Stimulated activated CD8-positive, alpha-beta memory T cell treated with anti-CD3 and anti-CD28 coated beads, Interleukin-2, amount 100 ng/mL, for 1 hour (primary cell): ENCODE results near the gene HDGFL3.

Source experiments
- DNase-seq, 2 donors: peaks; one replicate each; pipeline ENCODE4 v3.0.0-alpha.2; 2020; ENCODE audit warnings: low read depth in 2 of 2

HDGFL3 gene

DNA sequence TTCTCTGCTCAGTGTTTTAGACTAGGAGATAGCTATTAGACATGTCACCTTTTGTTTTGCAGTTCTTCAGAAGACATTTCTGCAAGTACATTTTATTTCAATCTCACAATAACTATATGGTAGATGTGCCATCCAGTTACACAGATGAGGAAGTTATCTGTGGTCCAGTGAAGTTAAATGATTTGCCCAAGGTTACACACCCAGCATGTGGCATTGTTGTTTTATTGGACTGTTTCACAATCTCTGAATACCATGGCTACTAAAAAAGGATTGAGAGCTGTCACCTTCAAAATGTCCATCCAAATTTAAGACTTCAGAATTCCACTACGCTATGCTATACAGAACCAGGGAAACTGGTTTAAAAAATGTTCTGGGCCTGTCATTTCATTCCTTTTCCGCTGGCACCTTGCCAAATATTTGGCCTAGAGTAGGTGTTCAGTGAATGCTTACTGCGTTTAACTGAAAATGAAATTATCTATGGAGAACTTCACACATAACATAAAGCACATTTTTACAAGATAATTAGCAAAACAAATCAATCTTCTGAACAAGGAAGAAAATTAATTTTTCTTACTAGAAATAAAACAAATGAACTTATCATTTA lies 80.0 kb downstream of the HDGFL3 start:
- no peak for DNase-seq

DNA sequence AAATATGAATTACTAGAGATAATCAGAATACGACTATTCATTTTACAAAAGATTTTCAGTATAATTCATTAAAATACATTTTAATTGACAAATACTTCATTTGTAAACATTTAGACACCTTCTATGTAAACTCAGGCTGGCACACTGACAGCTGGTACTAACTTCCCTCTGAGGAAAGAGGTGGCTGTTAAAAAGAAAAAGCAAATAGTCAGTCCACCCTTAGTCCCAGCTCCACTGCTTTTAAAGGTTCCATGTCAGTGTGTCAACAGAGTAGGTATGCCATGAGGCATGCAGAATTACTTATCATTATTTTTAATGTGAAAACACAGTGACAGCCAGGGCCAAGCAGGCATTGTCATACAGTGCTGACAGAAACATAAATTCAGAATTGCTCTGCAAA lies 84.1 kb downstream of the HDGFL3 start:
- DNase-seq: no peak

DNA sequence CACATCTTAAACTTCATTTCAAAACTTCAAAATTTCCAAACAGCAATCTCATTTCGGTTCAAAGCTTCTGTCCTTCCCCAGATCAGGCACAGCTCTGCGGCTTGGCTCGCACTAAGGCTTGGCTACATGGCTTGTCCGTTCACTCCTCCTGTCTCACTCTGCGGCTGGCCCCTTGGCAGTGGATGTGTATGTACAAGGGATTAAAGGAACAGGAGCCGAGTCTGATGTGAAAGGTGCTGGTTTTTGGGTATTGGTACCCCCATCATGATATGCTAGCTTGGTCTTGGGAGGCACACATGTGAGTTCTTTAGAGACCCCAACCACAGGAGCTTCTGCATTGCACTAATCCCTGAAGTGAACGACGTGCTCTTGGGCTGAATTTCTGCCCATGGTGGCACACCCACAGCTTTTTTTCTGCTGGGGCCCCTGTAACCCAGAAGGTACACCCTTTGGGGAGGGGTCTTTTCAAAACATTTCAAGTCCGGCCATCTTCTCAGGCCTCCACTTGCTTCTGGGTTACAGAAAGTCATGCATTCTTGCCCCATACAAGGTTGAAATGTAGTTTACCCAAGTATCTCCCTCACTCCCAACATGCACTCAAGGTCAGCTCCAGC lies 87.5 kb downstream of the HDGFL3 start:
- DNase-seq: no peak

DNA sequence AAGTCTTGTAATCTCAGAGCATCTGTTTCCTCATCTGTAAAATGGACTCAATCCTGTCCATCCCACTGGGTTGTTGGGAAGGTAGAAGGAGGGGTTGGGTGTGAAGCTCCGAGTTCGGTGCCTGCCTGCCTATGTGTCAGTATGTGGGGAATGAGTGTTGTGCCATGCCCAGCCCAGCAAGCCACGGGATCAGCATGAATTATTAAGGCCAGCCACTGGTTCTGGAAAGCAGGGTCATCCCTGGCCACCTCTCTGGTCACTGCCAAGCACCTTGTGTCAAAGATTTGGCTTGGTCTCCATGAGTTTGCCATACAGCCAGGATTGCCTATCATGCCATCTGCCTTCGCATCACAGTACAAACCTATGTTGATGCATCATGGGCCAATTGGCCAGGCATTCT lies 88.7 kb downstream of the HDGFL3 start:
- no peak for DNase-seq

DNA sequence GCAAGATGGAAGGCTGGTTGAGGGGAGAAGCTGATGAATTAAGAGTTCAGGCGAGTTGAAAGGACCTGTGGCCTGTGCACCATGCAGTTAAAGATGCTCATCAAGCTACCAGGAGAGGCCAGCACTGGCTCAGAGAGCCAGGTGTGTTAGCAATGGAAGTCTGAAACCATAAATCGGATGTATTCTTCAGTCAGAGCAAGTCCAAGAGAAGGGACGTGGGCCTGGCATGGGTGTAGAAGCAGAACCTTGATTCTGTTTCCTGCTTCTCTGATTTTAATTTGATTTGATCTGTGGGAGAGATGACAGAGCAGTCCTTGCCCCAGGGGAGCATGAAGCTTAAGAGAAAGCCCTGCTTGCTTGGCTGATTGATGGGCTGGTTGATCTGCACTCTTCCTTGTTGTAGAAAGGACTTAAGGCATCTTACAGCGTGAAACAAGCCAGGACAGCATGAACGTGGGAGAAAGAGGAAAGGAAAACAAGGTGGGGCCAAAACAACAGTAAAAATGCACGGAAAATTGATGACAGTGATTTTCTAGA lies 89.3 kb downstream of the HDGFL3 start:
- no peak for DNase-seq

DNA sequence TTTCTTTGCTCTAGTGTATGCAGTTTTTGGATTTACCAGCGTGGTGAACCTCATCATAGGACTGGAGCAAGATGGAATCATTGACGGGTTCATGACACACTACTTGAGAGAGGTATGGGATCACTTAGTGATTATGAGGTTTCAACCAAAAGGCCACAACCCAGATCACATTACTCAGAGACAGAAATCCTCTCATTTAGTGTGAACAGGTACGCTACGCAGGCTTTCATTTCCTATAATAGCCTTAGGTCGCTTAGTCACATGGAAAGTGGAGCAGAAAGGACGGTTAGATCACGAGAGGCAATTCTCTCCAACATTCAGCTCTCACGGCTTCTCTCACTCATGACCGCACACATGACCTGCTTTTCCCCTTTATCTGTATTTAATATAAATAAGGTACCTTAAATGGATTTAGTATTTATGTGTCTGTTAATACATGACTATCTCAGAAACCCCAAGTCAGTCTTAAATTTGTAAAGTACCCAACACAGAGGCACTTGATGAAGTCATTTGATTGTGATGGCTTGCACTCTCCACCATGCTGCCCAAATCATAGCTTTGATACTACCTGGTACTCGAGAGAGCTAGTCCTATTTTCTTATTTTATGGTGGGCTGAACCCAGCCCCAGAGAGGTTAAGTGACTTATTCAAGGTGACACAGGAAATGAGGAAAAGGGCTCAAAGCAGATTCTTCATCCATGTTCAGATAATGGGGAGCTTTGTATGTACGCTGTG lies 91.6 kb downstream of the HDGFL3 start:
- DNase-seq: no peak

DNA sequence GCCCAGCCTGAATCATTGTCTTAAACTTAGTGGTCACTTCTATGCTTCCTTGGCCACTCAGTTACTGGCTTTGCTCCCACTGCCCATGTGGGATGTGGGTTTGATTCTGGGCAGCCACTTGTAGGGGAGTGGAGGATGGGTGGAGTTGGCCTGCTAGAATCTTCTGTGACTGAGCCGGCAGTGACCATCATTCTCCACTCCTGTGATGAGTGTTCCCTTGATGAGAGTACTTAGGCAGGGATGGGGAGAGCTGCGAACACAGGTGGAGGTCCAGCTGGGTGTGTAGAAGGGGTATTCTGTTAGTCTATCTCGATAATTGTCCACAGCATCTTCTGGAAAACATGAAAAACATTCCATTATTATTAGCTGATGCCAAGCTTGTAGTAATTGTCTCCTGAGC lies 92.2 kb downstream of the HDGFL3 start:
- no peak for DNase-seq

DNA sequence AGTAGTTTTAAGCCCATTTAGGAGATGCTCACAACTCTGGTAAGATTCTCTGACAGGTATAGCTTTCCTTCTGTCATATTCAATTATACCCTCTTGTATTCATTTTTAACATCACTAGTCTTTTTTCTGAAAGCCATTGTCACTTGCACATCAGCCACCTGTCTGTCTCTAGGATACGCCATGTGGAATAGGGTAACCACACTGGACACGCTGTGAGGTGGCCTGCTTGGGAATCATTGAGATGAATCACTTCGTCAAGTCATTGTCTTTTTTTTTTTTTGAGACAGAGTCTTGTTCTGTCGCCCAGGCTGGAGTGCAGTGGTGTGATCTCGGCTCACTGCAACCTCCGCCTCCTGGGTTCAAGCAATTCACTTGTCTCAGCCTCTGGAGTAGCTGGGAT lies 92.8 kb downstream of the HDGFL3 start:
- DNase-seq: no peak

DNA sequence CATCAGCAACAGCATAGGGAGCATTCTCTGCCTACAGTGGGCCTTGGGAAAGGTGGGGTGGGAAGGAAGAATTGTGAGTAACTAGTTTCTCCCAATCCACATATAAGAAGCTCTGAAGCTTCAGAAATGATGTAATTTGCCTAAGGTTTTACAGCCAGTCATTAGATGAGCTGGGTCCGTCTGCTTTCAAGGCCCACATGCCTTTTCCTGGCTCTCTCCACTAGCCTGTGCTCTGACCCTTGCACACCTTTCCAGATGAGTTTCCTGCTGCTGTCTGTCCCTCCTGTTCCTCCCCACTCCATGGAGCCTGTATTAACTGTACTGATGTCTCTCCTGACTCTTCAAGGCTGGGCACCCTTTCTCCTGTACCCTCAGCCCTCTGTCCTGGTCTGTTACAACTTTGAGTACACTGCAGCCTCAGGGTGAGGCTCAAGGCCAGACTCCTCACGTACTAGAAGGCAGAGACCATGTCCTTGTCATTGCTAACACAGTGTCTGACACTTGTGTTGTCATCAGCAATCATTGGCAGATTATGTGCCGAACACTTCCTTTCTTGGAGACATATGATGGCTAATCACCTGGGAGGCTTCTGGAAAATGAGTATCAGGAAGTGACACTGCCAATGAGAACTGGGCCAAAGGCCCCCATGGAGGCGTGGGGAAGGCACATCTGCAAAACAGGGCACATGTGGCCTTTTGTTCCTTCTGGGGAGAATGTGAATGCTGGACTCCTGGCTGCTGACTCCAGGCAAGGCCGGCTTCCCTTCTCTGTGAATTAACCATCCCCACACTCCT lies 93.5 kb downstream of the HDGFL3 start:
- no peak for DNase-seq

DNA sequence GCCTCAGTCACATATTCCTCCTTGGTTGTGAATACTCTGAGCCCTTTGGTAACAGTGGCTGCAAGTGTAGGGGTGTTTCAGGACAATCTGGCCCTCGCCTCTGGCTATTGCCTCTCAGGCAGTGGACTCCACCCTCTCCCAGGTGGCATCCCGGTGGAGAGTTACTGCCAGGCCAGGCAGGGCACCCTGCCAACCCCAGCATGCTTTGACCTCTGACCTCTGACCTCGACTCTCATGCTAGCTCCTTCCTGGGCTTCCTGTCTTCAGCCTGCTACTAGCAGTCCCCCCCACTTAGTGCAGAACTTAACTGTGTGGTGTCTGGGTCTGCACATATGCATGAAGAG lies 94.7 kb downstream of the HDGFL3 start:
- DNase-seq: no peak

DNA sequence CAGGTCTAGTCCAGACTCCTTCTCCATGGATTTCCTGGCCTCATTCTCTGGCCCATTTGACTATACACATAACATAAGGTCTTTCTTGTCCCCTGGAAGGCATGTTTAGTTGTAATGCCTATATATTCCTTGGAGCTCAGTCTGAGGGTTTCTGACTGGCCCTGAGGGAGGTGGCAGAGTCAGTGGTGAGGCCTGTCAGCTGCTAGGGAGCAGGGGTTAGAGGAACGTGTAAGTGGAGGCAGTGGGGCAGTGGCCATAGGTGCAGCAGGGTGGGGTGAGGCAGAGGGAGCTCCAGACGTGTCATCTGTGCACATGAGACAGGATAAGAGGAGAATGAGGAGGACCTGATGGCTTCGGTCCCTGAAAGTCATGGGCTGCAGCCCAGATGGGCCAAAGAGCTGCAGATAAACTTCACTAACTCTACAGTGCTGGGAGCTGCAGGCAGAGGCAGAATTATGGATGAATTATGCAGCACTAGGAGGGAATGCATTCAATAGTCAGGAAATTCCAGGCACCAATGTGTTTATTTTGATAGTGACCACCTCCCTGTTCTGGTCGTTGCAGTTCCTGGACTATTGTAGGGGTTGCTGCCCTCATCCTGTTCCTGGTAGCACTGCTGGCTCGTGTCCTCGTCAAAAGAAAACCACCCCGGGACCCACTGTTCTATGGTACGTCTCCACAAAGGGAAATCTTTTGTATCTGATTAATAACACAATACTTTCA lies 95.2 kb downstream of the HDGFL3 start:
- DNase-seq: no peak

DNA sequence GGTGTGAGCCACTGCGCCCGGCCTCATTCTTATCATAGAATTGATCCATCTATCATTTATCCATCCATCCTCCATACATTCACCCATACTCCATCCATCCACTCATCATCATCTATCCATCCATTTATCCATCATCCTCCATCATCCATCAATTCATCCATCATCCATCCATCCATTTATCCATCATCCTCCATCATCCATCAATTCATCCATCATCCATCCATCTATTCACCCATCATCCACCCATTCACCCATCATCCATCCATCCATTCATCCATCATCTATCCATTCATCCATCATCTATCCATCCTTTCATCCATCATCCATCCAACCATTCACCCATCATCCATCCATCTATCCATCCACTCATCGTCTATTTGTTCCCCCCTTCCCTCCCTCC lies 96.5 kb downstream of the HDGFL3 start:
- DNase-seq: no peak

DNA sequence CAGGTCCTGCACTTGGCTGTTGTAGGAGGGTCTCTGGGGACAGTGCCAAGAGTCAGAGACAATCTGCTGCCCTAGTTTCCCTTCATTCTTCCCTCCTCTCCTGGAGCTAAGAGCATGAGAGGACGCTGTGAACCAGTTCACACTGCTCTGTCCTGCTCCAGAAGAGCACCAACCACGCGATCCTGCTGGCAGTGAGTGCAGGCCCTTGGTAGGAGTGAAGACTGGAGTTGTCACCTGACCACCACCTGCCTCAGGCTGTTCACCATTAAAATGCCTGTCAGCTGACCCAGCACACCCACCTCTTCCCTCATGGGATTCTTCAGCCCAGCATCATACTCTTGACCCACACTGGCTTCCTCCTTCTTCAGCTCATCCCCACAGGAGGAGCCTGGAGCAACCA lies 97.2 kb downstream of the HDGFL3 start:
- no peak for DNase-seq

DNA sequence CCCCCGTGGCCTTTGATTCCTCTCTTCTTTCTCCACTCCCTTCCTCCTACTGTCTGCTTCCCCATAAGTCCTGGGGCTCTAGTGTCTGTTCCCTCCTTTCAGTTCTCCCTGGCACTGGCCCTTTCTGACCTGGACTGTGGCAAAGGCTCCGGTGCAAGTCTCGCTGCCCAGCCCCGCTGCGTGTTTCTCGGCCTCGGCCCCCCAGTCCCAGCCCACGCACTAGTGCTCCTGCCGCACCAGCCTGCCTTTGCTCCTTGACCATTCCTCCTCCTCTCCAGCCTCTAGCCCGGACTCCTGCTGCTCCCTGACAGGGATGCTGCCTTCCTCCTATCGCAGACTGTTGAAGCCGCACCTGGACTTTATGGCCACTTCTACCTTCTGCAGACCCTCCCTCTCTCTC lies 98.1 kb downstream of the HDGFL3 start:
- DNase-seq: no peak

DNA sequence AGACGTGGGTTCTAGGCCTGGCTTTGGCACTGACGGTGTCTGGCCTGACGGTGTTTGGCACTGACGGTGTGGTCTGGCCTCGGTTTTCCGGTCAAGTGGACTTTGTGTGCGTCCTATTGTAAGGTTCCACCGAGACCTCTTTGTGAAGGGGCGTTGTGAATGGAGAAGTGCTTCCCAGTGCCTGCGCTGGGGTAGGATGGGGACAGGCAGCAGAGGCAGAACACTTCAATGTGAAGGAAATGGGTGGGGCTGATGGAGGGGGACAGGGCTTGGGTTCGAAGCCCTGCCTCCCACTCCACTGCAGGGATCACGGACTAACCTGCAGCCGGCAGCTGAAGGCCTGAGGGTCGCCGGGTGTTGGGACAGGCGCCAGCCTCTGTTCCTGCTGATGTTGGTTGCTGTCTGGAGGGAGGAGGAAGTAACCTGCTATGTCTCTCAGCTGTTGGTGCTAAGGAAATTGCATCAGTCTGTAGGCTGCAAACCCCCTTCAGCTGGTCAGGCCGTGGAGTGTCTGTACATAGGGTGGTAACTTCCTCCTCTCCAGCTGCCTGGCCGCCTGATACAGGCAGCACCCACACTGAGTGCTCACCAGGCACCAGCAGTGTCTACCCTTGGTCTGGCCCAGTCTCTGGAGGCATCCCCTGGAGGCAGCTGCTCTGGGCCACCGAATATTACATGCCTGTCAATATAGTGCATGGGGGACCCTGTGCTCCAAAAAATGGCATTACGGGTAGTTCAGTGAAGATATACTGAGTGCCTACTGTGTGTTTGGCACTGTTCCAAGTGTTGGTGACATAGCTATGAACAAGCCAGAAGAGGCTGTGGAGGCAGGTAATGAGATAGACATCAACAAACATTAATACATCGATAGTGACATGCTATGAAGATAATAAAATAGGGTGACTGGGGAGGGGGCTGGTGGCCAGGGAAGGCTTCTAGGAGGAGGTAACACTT lies 99.1 kb downstream of the HDGFL3 start:
- no peak for DNase-seq

DNA sequence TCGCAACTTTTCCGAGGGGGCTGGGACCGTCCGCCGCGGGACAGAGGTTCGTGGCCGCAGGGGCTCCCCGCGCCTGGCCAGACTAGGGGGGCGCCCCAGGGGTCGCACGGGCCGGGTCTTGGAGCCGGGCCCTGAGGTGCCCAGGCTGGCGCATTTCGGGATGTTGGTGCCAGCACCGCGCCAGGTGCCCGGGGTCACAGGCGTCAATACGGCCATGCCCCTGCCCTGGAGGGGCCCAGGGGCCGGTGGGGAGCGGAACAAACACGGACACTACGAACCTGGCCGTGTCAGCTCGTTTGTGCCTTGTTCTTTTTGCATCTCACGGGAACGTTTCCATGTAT lies 99.8 kb downstream of the HDGFL3 start:
- DNase-seq: no peak

DNA sequence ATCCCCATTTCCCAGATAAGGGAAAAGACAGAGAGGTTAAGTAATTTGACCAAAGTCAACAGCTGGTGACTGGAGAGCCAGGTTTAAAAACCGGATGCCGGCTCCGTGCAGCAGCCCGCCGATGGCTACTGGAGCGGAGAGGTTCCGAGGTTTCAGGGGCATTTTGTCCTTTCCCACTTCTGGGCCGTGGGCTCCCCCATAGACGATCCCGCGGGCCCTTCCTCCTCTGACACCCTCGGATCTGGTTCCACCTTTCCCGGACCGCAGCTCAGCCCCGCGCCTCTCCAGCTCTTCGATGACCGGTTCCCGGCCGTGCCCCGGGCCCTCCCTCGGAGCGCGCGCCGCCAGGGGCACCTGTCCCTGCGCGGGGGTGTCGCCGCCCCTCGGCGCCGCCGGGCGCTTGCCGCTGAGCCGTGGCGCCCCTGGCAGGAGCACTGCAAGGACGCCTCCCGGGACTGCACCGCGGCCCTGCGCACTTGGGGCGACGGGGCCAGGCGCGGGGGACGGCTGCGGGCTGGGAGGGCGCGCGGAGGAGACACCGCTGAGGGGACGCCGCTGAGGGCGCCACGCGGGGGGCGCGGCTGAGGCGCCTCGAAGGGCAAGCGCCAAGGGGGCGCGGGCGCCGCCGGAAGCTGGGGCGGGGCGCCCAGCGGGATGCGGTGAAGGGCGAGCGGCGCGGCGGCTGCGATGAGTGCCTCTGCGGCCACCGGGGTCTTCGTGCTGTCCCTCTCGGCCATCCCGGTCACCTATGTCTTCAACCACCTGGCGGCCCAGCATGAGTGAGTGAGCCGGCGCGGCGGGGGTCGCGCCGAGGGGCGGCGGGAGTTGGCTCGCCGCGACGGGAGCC lies 100.4 kb downstream of the HDGFL3 start, which contains the start of gene TM6SF1:
TSS of gene TM6SF1 (plus strand) at position 652 of the 847 bp plus-strand sequence. CDS start at position 688, 36 bp downstream.
- DNase-seq: no peak

DNA sequence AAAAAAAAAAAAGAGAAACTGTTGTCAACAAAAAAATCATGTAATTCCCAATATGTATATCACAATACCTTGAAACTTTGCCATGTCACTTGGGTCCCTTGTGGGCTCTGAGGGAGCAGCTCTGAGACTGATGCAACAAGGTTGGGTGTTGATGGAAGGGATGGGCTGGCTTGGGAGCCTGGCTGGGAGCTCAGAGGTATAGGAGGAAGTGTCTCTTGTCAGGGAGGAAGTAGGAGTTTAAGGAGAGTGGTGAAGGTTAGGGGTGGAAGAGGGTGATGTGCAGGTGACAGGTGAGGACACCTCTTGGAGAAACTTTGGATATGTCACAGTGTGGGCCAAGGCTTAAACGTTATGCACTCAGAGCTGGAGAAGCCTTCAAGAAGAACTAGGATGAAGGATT lies 102.2 kb downstream of the HDGFL3 start:
- no peak for DNase-seq

DNA sequence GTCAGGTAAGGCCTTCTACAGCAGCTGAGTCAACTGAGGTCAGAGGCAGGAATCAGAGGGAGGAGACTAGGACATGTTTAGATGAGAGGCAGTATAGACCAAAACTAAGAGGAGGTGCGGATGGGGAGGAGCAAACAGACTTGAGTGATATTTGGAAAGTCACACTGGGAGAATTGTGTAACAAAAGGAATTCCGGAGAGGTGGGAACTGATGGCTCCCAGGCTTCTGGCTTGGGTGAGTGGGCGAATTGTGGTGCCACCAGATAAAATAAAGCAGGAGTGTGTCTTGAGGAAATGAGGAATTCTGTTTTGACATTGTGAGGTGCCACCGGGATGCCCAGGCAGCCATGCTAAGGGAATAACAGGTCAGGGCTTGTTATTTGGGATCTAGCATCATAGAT lies 103.5 kb downstream of the HDGFL3 start:
- DNase-seq: no peak

DNA sequence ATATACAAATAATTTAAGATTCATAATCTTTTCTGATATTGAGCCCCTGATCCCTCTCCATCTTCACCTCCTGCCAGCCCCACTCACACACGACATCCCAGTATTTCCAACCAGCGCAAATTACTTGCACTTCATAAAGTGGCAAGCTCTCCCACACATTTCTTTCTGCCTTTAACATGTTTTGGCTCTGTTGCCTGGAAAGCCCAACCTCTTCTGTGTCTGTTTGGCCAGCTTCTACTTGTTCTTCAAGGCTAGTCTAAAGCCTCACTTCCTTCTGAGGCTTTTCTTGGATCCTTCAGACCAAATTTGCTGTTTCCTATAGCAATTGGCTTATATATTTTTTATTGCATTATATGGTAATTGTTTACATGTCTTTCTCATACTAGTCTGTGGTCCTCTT lies 105.3 kb downstream of the HDGFL3 start:
- DNase-seq: no peak
